ENCODE results near the gene TSPAN32.

TSPAN32 gene

DNA sequence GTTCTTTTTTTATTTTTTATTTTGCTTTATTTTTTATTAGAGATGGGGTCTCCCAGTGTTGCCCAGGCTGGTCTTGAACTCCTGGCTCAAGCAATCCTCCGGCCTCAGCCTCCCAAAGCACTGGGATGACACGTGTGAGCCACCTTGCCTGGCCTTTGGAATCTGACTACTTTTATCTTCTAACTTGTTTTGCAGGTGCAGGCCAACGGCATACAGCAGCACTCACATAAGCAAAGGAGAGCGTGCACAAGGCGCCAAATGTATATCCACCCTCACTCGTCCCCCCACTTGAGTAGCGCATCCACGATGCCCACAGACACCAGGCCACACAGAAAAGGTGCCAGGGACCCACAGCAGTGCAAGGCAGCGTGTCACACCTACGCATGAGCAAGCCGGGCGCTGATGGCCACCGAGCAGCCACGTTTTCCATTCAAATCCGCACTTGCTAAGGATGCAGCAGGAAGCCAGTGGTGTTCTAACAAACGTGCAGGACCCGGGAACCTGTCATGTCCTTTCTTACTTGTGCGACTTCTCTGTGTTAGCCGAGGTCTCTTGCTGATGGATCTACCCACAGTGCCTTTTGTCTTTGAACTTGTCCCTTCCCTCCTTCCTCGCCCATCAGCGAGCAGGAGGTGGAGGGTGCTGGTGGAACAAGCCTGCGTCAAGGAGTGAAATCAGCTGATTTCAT, 37.3 kb upstream of the TSPAN32 start:
- Histone ChIP-seq H2AFZ (ENCODE audit: low read depth) (no peak overlapping the region), H3K36me3 (ENCODE audit: insufficient read depth) (no peaks in the 10 kb centered on the region), H4K20me1 (ENCODE audit: insufficient read depth) (no peaks in the 10 kb centered on the region), H3K27me3 (ENCODE audit: insufficient read depth, low read depth) (peaks cover 62% of the 10 kb centered on the region), H3K4me2 (no peak overlapping the region), H3K4me3 (IDR thresholded peaks at IDR 0.05; ENCODE audit: insufficient read depth, low read depth, low read length) (no peak overlapping the region), H3K9ac (no peak overlapping the region), H3K4me1 (ENCODE audit: low read depth, poor library complexity, severe bottlenecking) (no peaks in the 10 kb centered on the region), H3K27ac (no peak overlapping the region), H3K79me2 (ENCODE audit: insufficient read depth, low read depth) (no peaks in the 10 kb centered on the region)
- TF ChIP-seq, protein P1, sequence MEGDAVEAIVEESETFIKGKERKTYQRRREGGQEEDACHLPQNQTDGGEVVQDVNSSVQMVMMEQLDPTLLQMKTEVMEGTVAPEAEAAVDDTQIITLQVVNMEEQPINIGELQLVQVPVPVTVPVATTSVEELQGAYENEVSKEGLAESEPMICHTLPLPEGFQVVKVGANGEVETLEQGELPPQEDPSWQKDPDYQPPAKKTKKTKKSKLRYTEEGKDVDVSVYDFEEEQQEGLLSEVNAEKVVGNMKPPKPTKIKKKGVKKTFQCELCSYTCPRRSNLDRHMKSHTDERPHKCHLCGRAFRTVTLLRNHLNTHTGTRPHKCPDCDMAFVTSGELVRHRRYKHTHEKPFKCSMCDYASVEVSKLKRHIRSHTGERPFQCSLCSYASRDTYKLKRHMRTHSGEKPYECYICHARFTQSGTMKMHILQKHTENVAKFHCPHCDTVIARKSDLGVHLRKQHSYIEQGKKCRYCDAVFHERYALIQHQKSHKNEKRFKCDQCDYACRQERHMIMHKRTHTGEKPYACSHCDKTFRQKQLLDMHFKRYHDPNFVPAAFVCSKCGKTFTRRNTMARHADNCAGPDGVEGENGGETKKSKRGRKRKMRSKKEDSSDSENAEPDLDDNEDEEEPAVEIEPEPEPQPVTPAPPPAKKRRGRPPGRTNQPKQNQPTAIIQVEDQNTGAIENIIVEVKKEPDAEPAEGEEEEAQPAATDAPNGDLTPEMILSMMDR (conservative IDR thresholded peaks at IDR 0.05; ENCODE audit: low read depth, low read length): no peak

DNA sequence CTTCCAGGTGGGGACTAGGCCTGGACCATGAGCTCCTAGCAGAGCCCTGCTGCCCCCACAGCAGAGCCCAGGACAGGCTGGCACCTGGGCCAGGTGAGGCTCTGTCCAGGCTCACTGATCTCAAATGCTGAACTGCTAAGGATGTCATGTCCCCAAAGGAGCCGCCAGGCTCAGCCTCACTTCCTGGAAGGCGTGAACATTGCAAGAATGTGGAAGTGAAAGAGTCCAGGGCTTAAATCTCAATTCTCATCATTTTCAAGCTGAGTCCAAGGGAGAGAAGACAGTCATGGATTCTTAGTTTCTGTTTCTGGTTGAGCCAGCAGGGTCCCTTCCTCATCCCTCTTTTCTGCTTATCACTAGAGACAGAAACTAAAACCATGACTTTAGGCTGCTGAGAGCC, 36.4 kb upstream of the TSPAN32 start:
- Histone ChIP-seq H3K79me2 (ENCODE audit: insufficient read depth, low read depth) (no peaks in the 10 kb centered on the region), H3K36me3 (ENCODE audit: insufficient read depth) (no peaks in the 10 kb centered on the region), H3K4me2 (no peak overlapping the region), H3K9ac (no peak overlapping the region), H3K27me3 (ENCODE audit: insufficient read depth, low read depth) (peaks cover 54% of the 10 kb centered on the region), H3K27ac (no peak overlapping the region), H2AFZ (ENCODE audit: low read depth) (no peak overlapping the region), H3K4me3 (IDR thresholded peaks at IDR 0.05; ENCODE audit: insufficient read depth, low read depth, low read length) (no peak overlapping the region), H3K4me1 (ENCODE audit: low read depth, poor library complexity, severe bottlenecking) (no peaks in the 10 kb centered on the region), H4K20me1 (ENCODE audit: insufficient read depth) (no peaks in the 10 kb centered on the region)
- TF ChIP-seq, protein P1 (conservative IDR thresholded peaks at IDR 0.05; ENCODE audit: low read depth, low read length): no peak

GRCh38 chr11:2265854-2266585, 35.8 kb upstream of the TSPAN32 start:
- peaks cover 48% of the 10 kb centered on the region for H3K27me3 ChIP-seq (ENCODE audit: insufficient read depth, low read depth)
- no peak overlapping the region for H3K4me2 ChIP-seq
- no peak overlapping the region for H3K9ac ChIP-seq
- TF ChIP-seq, protein P1 (conservative IDR thresholded peaks at IDR 0.05; ENCODE audit: low read depth, low read length): no peak
- no peaks in the 10 kb centered on the region for H3K79me2 ChIP-seq (ENCODE audit: insufficient read depth, low read depth)
- no peaks in the 10 kb centered on the region for H4K20me1 ChIP-seq (ENCODE audit: insufficient read depth)
- H2AFZ ChIP-seq (ENCODE audit: low read depth): no peak overlapping the region
- no peaks in the 10 kb centered on the region for H3K4me1 ChIP-seq (ENCODE audit: low read depth, poor library complexity, severe bottlenecking)
- H3K4me3 ChIP-seq (IDR thresholded peaks at IDR 0.05; ENCODE audit: insufficient read depth, low read depth, low read length): no peak overlapping the region
- H3K27ac ChIP-seq: no peak overlapping the region
- H3K36me3 ChIP-seq (ENCODE audit: insufficient read depth): no peaks in the 10 kb centered on the region

DNA sequence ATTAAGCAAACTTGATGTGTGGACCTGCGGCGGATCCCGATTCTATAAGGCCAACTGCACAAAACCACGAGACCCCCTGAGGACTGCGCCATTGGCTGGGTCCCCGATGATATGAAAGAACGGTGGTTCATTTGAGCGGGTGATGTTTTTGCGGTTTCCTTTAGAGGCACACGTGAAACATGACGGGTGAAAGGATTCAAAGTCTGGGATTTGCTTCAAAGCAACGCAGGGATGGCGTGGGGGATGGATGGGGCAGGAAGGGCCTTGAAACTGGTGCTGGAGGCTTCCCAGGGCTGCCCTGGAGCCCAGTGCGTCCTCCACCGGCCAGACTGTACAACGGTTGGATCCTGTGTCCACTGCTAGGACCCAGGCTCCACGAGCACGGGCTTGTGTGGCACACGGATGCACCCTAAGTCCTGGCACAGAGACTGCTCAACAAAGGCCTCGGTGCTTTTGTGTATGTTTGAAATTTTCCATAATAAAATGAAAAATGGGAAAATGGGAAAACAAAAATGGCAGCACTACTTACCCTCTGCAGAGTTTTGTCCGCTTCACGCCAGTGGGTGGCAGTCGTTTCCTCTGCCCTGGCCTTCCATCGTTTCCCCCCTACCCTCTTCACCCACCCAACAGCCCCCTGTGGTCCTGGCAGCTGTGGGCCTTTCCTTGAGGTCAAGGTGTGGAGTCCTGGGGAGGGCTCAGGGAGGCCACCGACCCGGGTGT, 35.1 kb upstream of the TSPAN32 start:
- Histone ChIP-seq H3K4me3 (IDR thresholded peaks at IDR 0.05; ENCODE audit: insufficient read depth, low read depth, low read length) (no peak overlapping the region), H3K9ac (no peak overlapping the region), H3K4me1 (ENCODE audit: low read depth, poor library complexity, severe bottlenecking) (no peaks in the 10 kb centered on the region), H3K36me3 (ENCODE audit: insufficient read depth) (no peaks in the 10 kb centered on the region), H3K79me2 (ENCODE audit: insufficient read depth, low read depth) (no peaks in the 10 kb centered on the region), H4K20me1 (ENCODE audit: insufficient read depth) (no peaks in the 10 kb centered on the region), H3K27ac (no peak overlapping the region), H3K27me3 (ENCODE audit: insufficient read depth, low read depth) (peaks cover 42% of the 10 kb centered on the region), H2AFZ (ENCODE audit: low read depth) (no peak overlapping the region), H3K4me2 (no peak overlapping the region)
- TF ChIP-seq, protein P1 (conservative IDR thresholded peaks at IDR 0.05; ENCODE audit: low read depth, low read length): no peak

Data from KMS-11 (cell line).